ENCODE measurements around the gene GPBP1L1. TPM values are rescaled to one million over a fixed set of nuclear protein-coding genes. Genes with fewer than 3 reads are reported as not detected.

The GPBP1L1 gene
- total and polyA plus RNA-seq, 10 donors: 36.3 to 174 (median 130) TPM

- TF ChIP-seq CTCF (IDR thresholded peaks at IDR 0.05 in 8 of 11, conservative IDR thresholded peaks at IDR 0.05 in 3 of 11): no peak
- no peak for TF ChIP-seq POLR2A (IDR thresholded peaks at IDR 0.05)
- no peak for TF ChIP-seq POLR2AphosphoS5 (IDR thresholded peaks at IDR 0.05)
- no peak for DNase-seq
- peaks cover 0 to 35% (median 0%) of the 10 kb centered on the region in 6 donors for H3K36me3 ChIP-seq
- H3K27me3 ChIP-seq (replicated peaks in 1 of 7): no peaks in the 10 kb centered on the region
- peaks cover 28 to 99% (median 69%) of the 10 kb centered on the region in 6 donors for H3K4me1 ChIP-seq
- H3K27ac ChIP-seq: no peak overlapping the region
- no peak overlapping the region for H3K4me3 ChIP-seq
- intact Hi-C loops (cut with DNase I; ENCODE audit: low total_unique reads): no loop called here
- no peaks in the 10 kb centered on the region for H3K9me3 ChIP-seq
- 93 to 97% (median 96%) methylated on average over 4 of the region's 4 CpGs for WGBS, 5 donors
Measured at GRCh38 chr1:45673956-45674355, 12.4 kb downstream of the GPBP1L1 start.

GRCh38 chr1:45669859-45670655, 16.3 kb downstream of the GPBP1L1 start:
- no peak for DNase-seq
- no peak overlapping the region for H3K27ac ChIP-seq
- intact Hi-C loops (cut with DNase I; ENCODE audit: low total_unique reads): no loop called here

GRCh38 chr1:45669379-45669778, 17.0 kb downstream of the GPBP1L1 start:
- WGBS, 5 donors: 77 to 84% (median 82%) methylated on average over 1 of the region's 1 CpG
- peaks cover 0 to 39% (median 0%) of the 10 kb centered on the region in 6 donors for H3K36me3 ChIP-seq
- H3K27me3 ChIP-seq (replicated peaks in 1 of 7): no peaks in the 10 kb centered on the region
- intact Hi-C loops (cut with DNase I; ENCODE audit: low total_unique reads): no loop called here
- no peaks in the 10 kb centered on the region for H3K9me3 ChIP-seq
- no peak overlapping the region for H3K27ac ChIP-seq
- DNase-seq: no peak
- peaks cover 13 to 96% (median 53%) of the 10 kb centered on the region in 6 donors for H3K4me1 ChIP-seq
- TF ChIP-seq CTCF (IDR thresholded peaks at IDR 0.05 in 8 of 11, conservative IDR thresholded peaks at IDR 0.05 in 3 of 11): no peak
- TF ChIP-seq POLR2A (IDR thresholded peaks at IDR 0.05): no peak
- no peak for TF ChIP-seq POLR2AphosphoS5 (IDR thresholded peaks at IDR 0.05)
- no peak overlapping the region for H3K4me3 ChIP-seq

More at GRCh38 chr1:45669859-45670655, 16.3 kb downstream of the GPBP1L1 start:
- no peaks in the 10 kb centered on the region for H3K27me3 ChIP-seq (replicated peaks in 1 of 7)
- 76 to 82% (median 80%) methylated on average over 6 of the region's 6 CpGs for WGBS, 5 donors
- peaks cover 13 to 96% (median 59%) of the 10 kb centered on the region in 6 donors for H3K4me1 ChIP-seq
- H3K36me3 ChIP-seq: peaks cover 0 to 39% (median 0%) of the 10 kb centered on the region in 6 donors
- TF ChIP-seq POLR2A (IDR thresholded peaks at IDR 0.05): no peak
- TF ChIP-seq POLR2AphosphoS5 (IDR thresholded peaks at IDR 0.05): no peak
- TF ChIP-seq CTCF (IDR thresholded peaks at IDR 0.05 in 8 of 11, conservative IDR thresholded peaks at IDR 0.05 in 3 of 11): no peak
- no peak overlapping the region for H3K4me3 ChIP-seq
- H3K9me3 ChIP-seq: no peaks in the 10 kb centered on the region

- Histone ChIP-seq H3K36me3 (peaks cover 0 to 35% (median 0%) of the 10 kb centered on the region in 6 donors), H3K4me3 (no peak overlapping the region), H3K27ac (no peak overlapping the region), H3K4me1 (peaks cover 13 to 92% (median 52%) of the 10 kb centered on the region in 6 donors), H3K9me3 (no peaks in the 10 kb centered on the region), H3K27me3 (replicated peaks in 1 of 7) (no peaks in the 10 kb centered on the region)
- 93 to 99% (median 95%) methylated on average over 4 of the region's 4 CpGs for WGBS, 5 donors
- DNase-seq: no peak
- intact Hi-C loops (cut with DNase I; ENCODE audit: low total_unique reads): no loop called here
- TF ChIP-seq CTCF (IDR thresholded peaks at IDR 0.05 in 8 of 11, conservative IDR thresholded peaks at IDR 0.05 in 3 of 11) (no peak), POLR2AphosphoS5 (IDR thresholded peaks at IDR 0.05) (no peak), POLR2A (IDR thresholded peaks at IDR 0.05) (no peak)
Measured at GRCh38 chr1:45668526-45668925, 17.8 kb downstream of the GPBP1L1 start.

All from spleen (tissue), 11 donors.